ENCODE results near the gene TTC22.

The TTC22 gene

DNA sequence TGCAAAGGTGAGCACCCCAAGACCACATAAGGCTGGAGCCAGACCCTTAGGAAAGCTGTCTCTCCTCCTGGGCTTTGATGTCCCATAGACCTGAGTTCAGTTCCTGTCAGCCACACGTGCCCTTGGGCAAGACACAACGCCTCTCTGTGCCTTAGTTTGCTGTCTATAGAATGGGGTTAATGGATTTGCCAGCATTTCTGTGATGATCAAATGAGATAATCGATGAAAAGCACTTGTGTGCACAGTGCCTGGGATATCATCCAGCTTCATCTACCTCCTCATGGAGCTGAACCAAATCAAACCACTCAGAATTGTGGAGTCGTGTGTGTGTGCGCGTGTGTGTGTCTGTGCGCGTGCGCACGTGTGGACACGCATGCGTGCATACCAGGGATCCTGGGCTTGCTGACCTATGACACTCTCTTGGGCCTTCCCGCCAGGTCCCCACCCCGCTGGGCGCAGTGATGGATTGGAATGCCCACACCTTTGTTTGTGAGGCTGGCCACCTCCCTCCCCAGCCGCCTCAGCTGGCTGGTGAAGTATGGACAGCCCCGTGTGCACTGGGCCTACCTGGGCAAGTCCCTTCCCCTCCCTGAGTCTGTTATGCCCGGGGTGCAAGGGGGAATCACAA, 5.2 kb downstream of the TTC22 start:
- H3K9ac ChIP-seq (ENCODE audit: low read length in 2 of 2), result no peak overlapping the region
- H3K36me3 ChIP-seq (ENCODE audit: control insufficient read depth in 2 of 2, insufficient read depth in 2 of 2, low read length in 2 of 2), result no peaks in the 10 kb centered on the region
- peaks cover 5 to 7% of the 10 kb centered on the region in 2 donors for H3K9me3 ChIP-seq (ENCODE audit: control insufficient read depth in 2 of 2, low read length in 2 of 2)
- H3K4me1 ChIP-seq (ENCODE audit: control insufficient read depth, insufficient read depth, low read length), result peaks cover 14% of the 10 kb centered on the region
- no peak overlapping the region for H3K27ac ChIP-seq (ENCODE audit: low read length)
- no peak overlapping the region for H3K4me3 ChIP-seq (ENCODE audit: low read length in 2 of 2)
- H3K27me3 ChIP-seq (ENCODE audit: control insufficient read depth in 1 of 2, insufficient read depth in 2 of 2, low read length in 2 of 2), result peaks cover 2% of the 10 kb centered on the region in 2 donors

DNA sequence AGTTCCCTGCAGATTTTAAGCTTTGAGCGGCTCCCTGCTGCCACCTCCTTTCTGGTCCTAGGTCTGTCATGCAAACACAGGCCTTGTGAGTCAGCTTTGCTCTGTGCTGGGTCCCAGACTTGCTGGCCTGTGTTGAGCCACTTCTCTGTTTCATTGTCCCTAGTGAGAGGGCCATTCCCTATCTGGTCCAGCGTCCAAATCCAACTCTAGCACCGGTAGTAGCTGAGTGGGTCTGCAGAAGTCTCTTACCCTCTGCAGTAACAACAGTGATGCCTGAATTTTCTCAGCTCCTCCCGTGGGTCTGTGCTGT, 5.8 kb downstream of the TTC22 start:
- Histone ChIP-seq H3K36me3 (ENCODE audit: control insufficient read depth in 2 of 2, insufficient read depth in 2 of 2, low read length in 2 of 2) (no peaks in the 10 kb centered on the region), H3K9ac (ENCODE audit: low read length in 2 of 2) (no peak overlapping the region), H3K27ac (ENCODE audit: low read length) (no peak overlapping the region), H3K4me1 (ENCODE audit: control insufficient read depth, insufficient read depth, low read length) (peaks cover 9% of the 10 kb centered on the region), H3K27me3 (ENCODE audit: control insufficient read depth in 1 of 2, insufficient read depth in 2 of 2, low read length in 2 of 2) (peaks cover 0 to 2% of the 10 kb centered on the region in 2 donors), H3K9me3 (ENCODE audit: control insufficient read depth in 2 of 2, low read length in 2 of 2) (peaks cover 5 to 7% of the 10 kb centered on the region in 2 donors), H3K4me3 (ENCODE audit: low read length in 2 of 2) (no peak overlapping the region)

DNA sequence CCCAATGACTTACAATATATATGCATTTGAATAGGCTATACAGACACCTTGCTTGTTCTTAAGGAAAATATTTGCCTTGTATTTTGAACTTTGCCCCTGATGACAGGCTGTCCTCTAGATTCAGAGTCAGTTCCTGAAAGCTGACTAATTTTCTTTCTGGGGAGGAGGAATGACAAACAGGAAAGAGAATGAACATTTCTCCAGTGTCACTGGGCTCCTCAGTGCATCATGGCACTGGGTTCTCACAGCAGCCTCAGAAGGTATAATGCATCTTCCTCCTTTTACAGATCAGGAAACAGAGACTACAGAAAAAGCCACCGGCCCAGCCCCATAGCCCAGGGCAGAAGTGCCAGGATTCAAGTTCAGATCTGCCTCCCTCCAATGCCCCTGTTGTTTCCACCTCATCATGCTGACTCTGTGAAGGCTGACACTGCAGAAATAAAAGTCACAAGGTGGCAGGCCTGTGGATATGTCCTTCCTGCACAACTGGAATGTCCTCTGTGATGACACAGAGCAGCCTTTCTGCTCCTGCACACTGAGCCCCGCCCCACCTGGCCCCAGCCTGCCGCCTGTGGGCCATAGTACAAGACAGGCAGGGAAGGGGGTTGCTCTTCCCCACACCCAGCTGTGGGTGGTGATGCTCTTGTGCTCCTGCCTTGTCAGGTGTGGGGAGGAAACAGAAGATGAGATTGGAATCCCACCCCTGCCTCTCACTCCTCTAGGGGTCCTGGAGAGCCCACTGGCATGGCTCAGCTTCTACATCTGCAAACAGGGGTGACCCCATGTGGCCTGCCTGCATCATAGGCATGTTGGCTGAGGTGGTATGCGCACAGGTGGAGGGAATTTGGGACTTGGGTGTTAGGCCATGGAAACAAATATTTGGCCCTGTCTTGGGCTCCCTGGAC, 6.4 kb downstream of the TTC22 start:
- no peak overlapping the region for H3K4me3 ChIP-seq (ENCODE audit: low read length in 2 of 2)
- peaks cover 5 to 7% of the 10 kb centered on the region in 2 donors for H3K9me3 ChIP-seq (ENCODE audit: control insufficient read depth in 2 of 2, low read length in 2 of 2)
- no peak overlapping the region for H3K9ac ChIP-seq (ENCODE audit: low read length in 2 of 2)
- peaks cover 7% of the 10 kb centered on the region for H3K4me1 ChIP-seq (ENCODE audit: control insufficient read depth, insufficient read depth, low read length)
- peaks cover 0 to 2% of the 10 kb centered on the region in 2 donors for H3K27me3 ChIP-seq (ENCODE audit: control insufficient read depth in 1 of 2, insufficient read depth in 2 of 2, low read length in 2 of 2)
- H3K27ac ChIP-seq (ENCODE audit: low read length), result no peak overlapping the region
- no peaks in the 10 kb centered on the region for H3K36me3 ChIP-seq (ENCODE audit: control insufficient read depth in 2 of 2, insufficient read depth in 2 of 2, low read length in 2 of 2)

GRCh38 chr1:54792686-54793282, 8.3 kb downstream of the TTC22 start:
- H3K9ac ChIP-seq (ENCODE audit: low read length in 2 of 2), result no peak overlapping the region
- H3K9me3 ChIP-seq (ENCODE audit: control insufficient read depth in 2 of 2, low read length in 2 of 2), result peaks cover 5 to 7% of the 10 kb centered on the region in 2 donors
- peaks cover 0 to 2% of the 10 kb centered on the region in 2 donors for H3K27me3 ChIP-seq (ENCODE audit: control insufficient read depth in 1 of 2, insufficient read depth in 2 of 2, low read length in 2 of 2)
- no peak overlapping the region for H3K27ac ChIP-seq (ENCODE audit: low read length)
- no peak overlapping the region for H3K4me3 ChIP-seq (ENCODE audit: low read length in 2 of 2)
- H3K4me1 ChIP-seq (ENCODE audit: control insufficient read depth, insufficient read depth, low read length), result peaks cover 7% of the 10 kb centered on the region
- no peaks in the 10 kb centered on the region for H3K36me3 ChIP-seq (ENCODE audit: control insufficient read depth in 2 of 2, insufficient read depth in 2 of 2, low read length in 2 of 2)

GRCh38 chr1:54791880-54792522, 9.1 kb downstream of the TTC22 start:
- H3K9me3 ChIP-seq (ENCODE audit: control insufficient read depth in 2 of 2, low read length in 2 of 2), result peaks cover 5 to 7% of the 10 kb centered on the region in 2 donors
- H3K4me1 ChIP-seq (ENCODE audit: control insufficient read depth, insufficient read depth, low read length), result peaks cover 7% of the 10 kb centered on the region
- H3K27ac ChIP-seq (ENCODE audit: low read length), result no peak overlapping the region
- H3K4me3 ChIP-seq (ENCODE audit: low read length in 2 of 2), result no peak overlapping the region
- no peaks in the 10 kb centered on the region for H3K36me3 ChIP-seq (ENCODE audit: control insufficient read depth in 2 of 2, insufficient read depth in 2 of 2, low read length in 2 of 2)
- no peak overlapping the region for H3K9ac ChIP-seq (ENCODE audit: low read length in 2 of 2)
- peaks cover 0 to 5% of the 10 kb centered on the region in 2 donors for H3K27me3 ChIP-seq (ENCODE audit: control insufficient read depth in 1 of 2, insufficient read depth in 2 of 2, low read length in 2 of 2)

- Histone ChIP-seq H3K27me3 (ENCODE audit: control insufficient read depth in 1 of 2, insufficient read depth in 2 of 2, low read length in 2 of 2) (peaks cover 0 to 7% of the 10 kb centered on the region in 2 donors), H3K4me3 (ENCODE audit: low read length in 2 of 2) (no peak overlapping the region), H3K4me1 (ENCODE audit: control insufficient read depth, insufficient read depth, low read length) (peaks cover 7% of the 10 kb centered on the region)
These were observed 12.7 kb downstream of the TTC22 start for GRCh38 chr1:54788459-54788858.

GRCh38 chr1:54787604-54788003, 13.5 kb downstream of the TTC22 start:
- H3K4me1 ChIP-seq (ENCODE audit: control insufficient read depth, insufficient read depth, low read length), result peaks cover under 1% of the 10 kb centered on the region
- H3K27ac ChIP-seq (ENCODE audit: low read length), result no peak overlapping the region
- H3K36me3 ChIP-seq (ENCODE audit: control insufficient read depth in 2 of 2, insufficient read depth in 2 of 2, low read length in 2 of 2), result no peaks in the 10 kb centered on the region
- no peak overlapping the region for H3K4me3 ChIP-seq (ENCODE audit: low read length in 2 of 2)
- H3K9me3 ChIP-seq (ENCODE audit: control insufficient read depth in 2 of 2, low read length in 2 of 2), result peaks cover 5 to 7% of the 10 kb centered on the region in 2 donors
- peaks cover 0 to 5% of the 10 kb centered on the region in 2 donors for H3K27me3 ChIP-seq (ENCODE audit: control insufficient read depth in 1 of 2, insufficient read depth in 2 of 2, low read length in 2 of 2)
- no peak overlapping the region for H3K9ac ChIP-seq (ENCODE audit: low read length in 2 of 2)

More at GRCh38 chr1:54788459-54788858, 12.7 kb downstream of the TTC22 start:
- no peaks in the 10 kb centered on the region for H3K36me3 ChIP-seq (ENCODE audit: control insufficient read depth in 2 of 2, insufficient read depth in 2 of 2, low read length in 2 of 2)
- peaks cover 5 to 7% of the 10 kb centered on the region in 2 donors for H3K9me3 ChIP-seq (ENCODE audit: control insufficient read depth in 2 of 2, low read length in 2 of 2)
- H3K27ac ChIP-seq (ENCODE audit: low read length), result no peak overlapping the region
- H3K9ac ChIP-seq (ENCODE audit: low read length in 2 of 2), result no peak overlapping the region

GRCh38 chr1:54786778-54787177, 14.3 kb downstream of the TTC22 start:
- Histone ChIP-seq H3K4me3 (ENCODE audit: low read length in 2 of 2) (no peak overlapping the region), H3K27ac (ENCODE audit: low read length) (no peak overlapping the region), H3K27me3 (ENCODE audit: control insufficient read depth in 1 of 2, insufficient read depth in 2 of 2, low read length in 2 of 2) (peaks cover 5 to 9% of the 10 kb centered on the region in 2 donors), H3K9ac (ENCODE audit: low read length in 2 of 2) (no peak overlapping the region), H3K9me3 (ENCODE audit: control insufficient read depth in 2 of 2, low read length in 2 of 2) (peaks cover under 1 to 3% of the 10 kb centered on the region in 2 donors), H3K36me3 (ENCODE audit: control insufficient read depth in 2 of 2, insufficient read depth in 2 of 2, low read length in 2 of 2) (no peaks in the 10 kb centered on the region), H3K4me1 (ENCODE audit: control insufficient read depth, insufficient read depth, low read length) (no peaks in the 10 kb centered on the region)

DNA sequence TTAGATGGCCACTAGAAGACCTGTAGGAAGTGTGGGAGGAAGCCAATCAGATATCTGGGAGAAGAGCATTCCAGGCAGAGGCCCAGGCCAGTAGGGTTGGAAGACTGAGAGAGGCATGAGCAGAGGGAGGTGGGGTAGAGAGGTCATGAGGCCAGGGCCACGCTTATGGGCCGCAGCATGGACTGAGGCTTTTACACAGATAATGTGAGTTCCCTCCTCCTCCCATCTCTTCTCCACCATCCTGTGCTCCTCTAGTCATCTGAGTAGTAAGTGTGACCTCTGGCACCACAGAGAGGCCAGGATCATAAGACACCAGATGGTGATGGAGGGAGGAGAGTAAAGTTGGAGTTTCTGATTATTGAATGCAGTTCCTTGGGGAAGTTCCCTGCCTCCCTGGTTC, 17.1 kb downstream of the TTC22 start:
- Histone ChIP-seq H3K9me3 (ENCODE audit: control insufficient read depth in 2 of 2, low read length in 2 of 2) (no peaks in the 10 kb centered on the region), H3K9ac (ENCODE audit: low read length in 2 of 2) (no peak overlapping the region), H3K4me1 (ENCODE audit: control insufficient read depth, insufficient read depth, low read length) (peaks cover 5% of the 10 kb centered on the region), H3K27me3 (ENCODE audit: control insufficient read depth in 1 of 2, insufficient read depth in 2 of 2, low read length in 2 of 2) (peaks cover 15 to 18% of the 10 kb centered on the region in 2 donors), H3K36me3 (ENCODE audit: control insufficient read depth in 2 of 2, insufficient read depth in 2 of 2, low read length in 2 of 2) (no peaks in the 10 kb centered on the region), H3K4me3 (ENCODE audit: low read length in 2 of 2) (no peak overlapping the region), H3K27ac (ENCODE audit: low read length) (no peak overlapping the region)

GRCh38 chr1:54782588-54782987, 18.5 kb downstream of the TTC22 start:
- peaks cover 7% of the 10 kb centered on the region for H3K4me1 ChIP-seq (ENCODE audit: control insufficient read depth, insufficient read depth, low read length)
- H3K36me3 ChIP-seq (ENCODE audit: control insufficient read depth in 2 of 2, insufficient read depth in 2 of 2, low read length in 2 of 2), result no peaks in the 10 kb centered on the region
- no peak overlapping the region for H3K27ac ChIP-seq (ENCODE audit: low read length)
- H3K27me3 ChIP-seq (ENCODE audit: control insufficient read depth in 1 of 2, insufficient read depth in 2 of 2, low read length in 2 of 2), result peaks cover 15 to 18% of the 10 kb centered on the region in 2 donors
- H3K4me3 ChIP-seq (ENCODE audit: low read length in 2 of 2), result no peak overlapping the region
- no peak overlapping the region for H3K9ac ChIP-seq (ENCODE audit: low read length in 2 of 2)
- H3K9me3 ChIP-seq (ENCODE audit: control insufficient read depth in 2 of 2, low read length in 2 of 2), result no peaks in the 10 kb centered on the region
